Endothelial cell of umbilical vein (primary cell): ENCODE measurements around the gene IGLON5. TPM values are rescaled to one million over a fixed set of nuclear protein-coding genes. Genes with fewer than 3 reads are reported as not detected.

Experiments
- BruUV-seq: library from RNA; stranded (reverse); fragments of 400-500 nt; replicated peaks from 2 replicates; lab custom pipeline; 2021; lab: Mats Ljungman, UMichigan
- CTCF ChIA-PET: fragments of 300-600, 350-600 bp; sonication (Branson Sonifier 250); formaldehyde crosslinking; loops from one replicate; lab custom pipeline; 2021; ENCODE audit warnings: antibody characterized with exemption, inconsistent platforms; lab: Charles Lee
- POLR2A ChIA-PET: fragments of 300-600, 350-600 bp; sonication (Branson Sonifier 250); formaldehyde crosslinking; loops from one replicate; lab custom pipeline; 2021; ENCODE audit warnings: antibody characterized with exemption, inconsistent platforms; lab: Charles Lee
- DNase-seq: peaks from one replicate; pipeline ENCODE4 v3.0.0-alpha.2; 2011; ENCODE audit warnings: low read depth, low spot score
- FAIRE-seq: peaks from 2 replicates; lab custom pipeline; 2011; peaks lifted over from hg19 to GRCh38; lab: Jason Lieb, UNC
- H2AFZ ChIP-seq: 2 replicates; pipeline ENCODE4 v1.6.0; 2012; ENCODE audit warnings: low read depth, low read length, control low read depth, inconsistent platforms
- H3K27ac ChIP-seq: 2 replicates; pipeline ENCODE4 v1.5.1; 2011; ENCODE audit warnings: low read depth, mild to moderate bottlenecking, control low read depth, low read length, moderate library complexity; ENCODE audit not compliant: insufficient read depth
- H3K27me3 ChIP-seq, 2 experiments: 2 replicates each; pipeline versions ENCODE4 v1.6.0 to v1.6.1; 2011; ENCODE audit warnings: low read length in 2 of 2, mixed read lengths in 1 of 2; ENCODE audit not compliant: control insufficient read depth in 2 of 2, insufficient read depth in 2 of 2
- H3K36me3 ChIP-seq, 2 experiments: 2 replicates in 1 of 2; 3 replicates in 1 of 2; pipeline ENCODE4 v1.5.1; 2011; ENCODE audit warnings: low read length in 2 of 2, mild to moderate bottlenecking in 1 of 2, moderate library complexity in 1 of 2; ENCODE audit not compliant: control insufficient read depth in 2 of 2, insufficient read depth in 2 of 2; ENCODE audit errors: extremely low read depth in 1 of 2
- H3K4me1 ChIP-seq: 3 replicates; pipeline ENCODE4 v1.5.1; 2011; ENCODE audit warnings: mild to moderate bottlenecking, low read length; ENCODE audit not compliant: control insufficient read depth, insufficient read depth; ENCODE audit errors: extremely low read depth
- H3K4me2 ChIP-seq: 2 replicates; pipeline ENCODE4 v1.6.1; 2011; ENCODE audit warnings: low read length, control low read depth, mixed read lengths; ENCODE audit not compliant: insufficient read depth
- H3K4me3 ChIP-seq, 3 experiments: fragments of 200-600 bp in 1 of 3; sonication (generic), shearing (Covaris generic) in 1 of 3; replicated peaks in 1 of 3; 2 replicates each; pipeline ENCODE4 v1.5.1; 2011 to 2016; ENCODE audit warnings: control low read depth in 3 of 3, low read length in 3 of 3, mild to moderate bottlenecking in 2 of 3, inconsistent platforms in 1 of 3, low read depth in 1 of 3, moderate library complexity in 1 of 3; ENCODE audit not compliant: insufficient read depth in 1 of 3
- H3K79me2 ChIP-seq: 2 replicates; pipeline ENCODE4 v1.6.0; 2012; ENCODE audit warnings: low read length, inconsistent platforms; ENCODE audit not compliant: control insufficient read depth, insufficient read depth
- H3K9ac ChIP-seq: replicated peaks from 2 replicates; pipeline ENCODE3; 2011; ENCODE audit warnings: low read length, control low read depth; ENCODE audit not compliant: insufficient read depth; ENCODE audit errors: extremely low read depth
- H3K9me1 ChIP-seq: replicated peaks from 3 replicates; pipeline ENCODE4 v1.6.0; 2011; ENCODE audit warnings: mild to moderate bottlenecking, low read length; ENCODE audit not compliant: control insufficient read depth, insufficient read depth; ENCODE audit errors: extremely low read depth
- H3K9me3 ChIP-seq: replicated peaks from 2 replicates; pipeline ENCODE4 v1.5.1; 2012; ENCODE audit warnings: low read length, inconsistent platforms; ENCODE audit not compliant: control insufficient read depth, insufficient read depth
- H4K20me1 ChIP-seq: replicated peaks from 2 replicates; pipeline ENCODE3; 2011; ENCODE audit warnings: mild to moderate bottlenecking, low read length; ENCODE audit not compliant: control insufficient read depth, insufficient read depth; ENCODE audit errors: extremely low read depth
- CTCF ChIP-seq, 2 donors: IDR thresholded peaks; 1 replicate in 1 of 2; 2 replicates in 1 of 2; pipeline ENCODE4 v1.5.1; 2011; ENCODE audit warnings: low read length in 2 of 2, mild to moderate bottlenecking in 2 of 2, moderate library complexity in 2 of 2, control low read depth in 1 of 2, inconsistent platforms in 1 of 2, low read depth in 1 of 2; ENCODE audit not compliant: insufficient read depth in 1 of 2; ENCODE audit errors: extremely low read depth in 1 of 2
- EZH2 ChIP-seq: IDR thresholded peaks from 2 replicates; pipeline ENCODE4 v1.6.1; 2012; ENCODE audit warnings: borderline replicate concordance, low read depth, mild to moderate bottlenecking, moderate library complexity, low read length, inconsistent platforms; ENCODE audit not compliant: severe bottlenecking
- FOS ChIP-seq: IDR thresholded peaks from 2 replicates; pipeline ENCODE4 v1.6.1; 2011; ENCODE audit warnings: mild to moderate bottlenecking, low read length, moderate library complexity, borderline replicate concordance; ENCODE audit not compliant: insufficient read depth
- GATA2 ChIP-seq: IDR thresholded peaks from 2 replicates; pipeline ENCODE4 v1.7.0; 2011; ENCODE audit warnings: low read depth, mild to moderate bottlenecking, moderate library complexity, mixed read lengths, low read length; ENCODE audit not compliant: insufficient read length, insufficient read depth
- JUN ChIP-seq: IDR thresholded peaks from 2 replicates; pipeline ENCODE4 v1.6.1; 2011; ENCODE audit warnings: borderline replicate concordance, low read depth; ENCODE audit not compliant: insufficient read length, insufficient read depth
- MAX ChIP-seq: IDR thresholded peaks from 2 replicates; pipeline ENCODE4 v1.6.1; 2011; ENCODE audit not compliant: insufficient read depth, insufficient read length
- MYC ChIP-seq: IDR thresholded peaks from one replicate; pipeline ENCODE4 v1.6.1; 2011; ENCODE audit warnings: mild to moderate bottlenecking, low read depth, low read length
- POLR2A ChIP-seq: IDR thresholded peaks from 2 replicates; pipeline ENCODE4 v1.6.1; 2012; ENCODE audit warnings: low read depth, mild to moderate bottlenecking, control low read depth, low read length
- POLR2AphosphoS5 ChIP-seq: IDR thresholded peaks from 2 replicates; pipeline ENCODE4 v1.6.1; 2012; ENCODE audit warnings: low read depth, mild to moderate bottlenecking, control low read depth, low read length, moderate library complexity; ENCODE audit not compliant: insufficient read depth
- dilution Hi-C: fragments of 300-500 bp; cut with MboI; formaldehyde crosslinking; loops from one replicate; pipeline ENCODE4 v1.15.0; 2019; ENCODE audit warnings: low sequenced_read_pairs; ENCODE audit not compliant: extremely low pct_ligation_motif_present
- intact Hi-C: fragments of 100-400 bp; cut with micrococcal nuclease; formaldehyde crosslinking; loops from one replicate; pipeline ENCODE4 v1.10.0; 2022
- polyA plus RNA-seq, 4 experiments: library from polyadenylated mRNA; depleted of rRNA in 3 of 4; stranded (reverse) in 3 of 4; unstranded in 1 of 4; fragments of >200 nt; gene quantifications; 2 replicates each; pipeline versions ENCODE4 v1.2.1 to v1.2.3, GENCODE V29; 2011 to 2012; ENCODE audit warnings: missing spikeins in 1 of 4
- total RNA-seq: library from RNA; stranded (reverse); gene quantifications from 2 replicates; pipeline ENCODE4 v1.2.3, GENCODE V29; 2021

Gene IGLON5
- total and polyA plus RNA-seq, 2 donors (not counting 3 experiments of a cell fraction or from before 2014, with no cell fraction given) = not detected

- ChIA-PET POLR2A (no interaction called here), CTCF (interaction anchor here (0.7 to 1.1 kb wide), 2 partner anchors 70 to 319 kb away, joined by 3 read pairs; no protein-coding TSS in a partner anchor)
- H3K27ac ChIP-seq = no peak overlapping the region
- intact Hi-C loops (loop anchor here (2.0 to 5.0 kb wide), 3 partner anchors 231 to 351 kb away; partner anchors contain the start of gene CTU1), dilution Hi-C loops (no loop called here)
- H3K9me3 ChIP-seq = no peaks in the 10 kb centered on the region
- no peak overlapping the region for H3K9ac ChIP-seq
- H3K27me3 ChIP-seq = no peaks in the 10 kb centered on the region
- H2AFZ ChIP-seq = no peak overlapping the region
- no peaks in the 10 kb centered on the region for H3K79me2 ChIP-seq
- TF ChIP-seq POLR2AphosphoS5 (no peak), POLR2A (no peak), JUN (no peak), FOS (no peak), EZH2 (no peak), CTCF (IDR thresholded peaks at IDR 0.05; ENCODE audit: extremely low read depth in 1 of 2, insufficient read depth in 1 of 2, low read depth in 1 of 2, low read length in 2 of 2) (no peak), MAX (no peak), MYC (no peak), GATA2 (no peak)
- no peak overlapping the region for H3K4me2 ChIP-seq
- H3K36me3 ChIP-seq = no peaks in the 10 kb centered on the region
- H3K9me1 ChIP-seq = no peaks in the 10 kb centered on the region
- no peak for FAIRE-seq
- H3K4me3 ChIP-seq = no peak overlapping the region
- DNase-seq = no peak
- no TSS peak for BruUV-seq
- peaks cover 8% of the 10 kb centered on the region for H3K4me1 ChIP-seq
- no peaks in the 10 kb centered on the region for H4K20me1 ChIP-seq
Observed at GRCh38 chr19:51337861-51338562, 26.6 kb downstream of the IGLON5 start.
